GM12878 (cell line): ENCODE results near the gene LRIG2. TPM values are rescaled to one million over a fixed set of nuclear protein-coding genes. Genes with fewer than 3 reads are reported as not detected.
A peak's percentile ranks its signal among the peaks of the same experiment; 100 is the strongest.

Experiments
- CBX5 ChIP-seq: sonication (generic); IDR thresholded peaks from 2 replicates; pipeline ENCODE4 v1.6.1; 2016; ENCODE audit warnings: low read depth, moderate library complexity, mild to moderate bottlenecking, inconsistent platforms
- CREM ChIP-seq: IDR thresholded peaks from 2 replicates; pipeline ENCODE4 v1.6.1; 2014; ENCODE audit warnings: antibody characterized with exemption, low read depth
- E2F8 ChIP-seq: fragments of 450-650 bp; IDR thresholded peaks from 2 replicates; pipeline ENCODE4 v1.6.1; 2018; ENCODE audit warnings: mild to moderate bottlenecking, low read depth, moderate library complexity; ENCODE audit not compliant: partially characterized antibody
- FOXK2 ChIP-seq: fragments of 450-650 bp; IDR thresholded peaks from 2 replicates; pipeline ENCODE4 v1.6.1; 2017; ENCODE audit warnings: mild to moderate bottlenecking, moderate library complexity
- KDM1A ChIP-seq: fragments of 200-600 bp; sonication (generic); IDR thresholded peaks from 2 replicates; pipeline ENCODE4 v1.6.1; 2016; ENCODE audit warnings: borderline replicate concordance
- MEF2B ChIP-seq: fragments of 450-650 bp; IDR thresholded peaks from 2 replicates; pipeline ENCODE4 v1.6.1; 2018; ENCODE audit warnings: mild to moderate bottlenecking, moderate library complexity; ENCODE audit not compliant: partially characterized antibody, poor library complexity, severe bottlenecking
- NFYB ChIP-seq: IDR thresholded peaks from 2 replicates; pipeline ENCODE4 v1.6.1; 2011; ENCODE audit warnings: low read depth, mild to moderate bottlenecking, low read length, improper control_type of control experiment, moderate library complexity; ENCODE audit not compliant: insufficient read depth
- POLR2A ChIP-seq: IDR thresholded peaks from 2 replicates; pipeline ENCODE4 v1.6.1; 2011; ENCODE audit warnings: low read depth, mild to moderate bottlenecking, low read length
- RAD21 ChIP-seq: IDR thresholded peaks from 2 replicates; pipeline ENCODE4 v1.6.1; 2011; ENCODE audit warnings: mild to moderate bottlenecking, low read depth, low read length, moderate library complexity; ENCODE audit not compliant: insufficient read depth
- RELA ChIP-seq: fragments of 450-650 bp; IDR thresholded peaks from 2 replicates; pipeline ENCODE4 v1.8.0; 2014; ENCODE audit warnings: borderline replicate concordance; ENCODE audit not compliant: partially characterized antibody
- TARDBP ChIP-seq: IDR thresholded peaks from 2 replicates; pipeline ENCODE4 v1.6.1; 2016; ENCODE audit warnings: borderline replicate concordance
- ZNF384 ChIP-seq: IDR thresholded peaks from 2 replicates; pipeline ENCODE4 v1.6.1; 2012; ENCODE audit warnings: low read depth, mild to moderate bottlenecking, low read length, improper control_type of control experiment, borderline replicate concordance
- polyA plus RNA-seq, 11 experiments: library from polyadenylated mRNA; depleted of rRNA in 4 of 11; unstranded in 6 of 11; stranded (reverse) in 5 of 11; fragments of >200 nt; fragmentation: Nextera tagmentation in 4 of 11; fragmentation: Illumina TruSeq in 1 of 11; extraction: Ambion mirVana in 4 of 11; extraction: Trizol in 1 of 11; gene quantifications; 1 replicate in 1 of 11; 2 replicates in 10 of 11; pipeline versions ENCODE4 v1.2.1 to v1.2.3, GENCODE V29; 2011 to 2016; ENCODE audit warnings: inconsistent platforms in 2 of 11, missing spikeins in 2 of 11, low read depth in 1 of 11
- total RNA-seq, 4 experiments: library from RNA; depleted of rRNA in 3 of 4; stranded (reverse); fragments of >200 nt in 3 of 4; fragmentation: Illumina TruSeq in 1 of 4; extraction: Trizol in 1 of 4; gene quantifications; 2 replicates each; pipeline versions ENCODE4 v1.2.1 to v1.2.3, GENCODE V29; 2013 to 2021
- TF ChIP-seq, protein P1 (sequence below): IDR thresholded peaks from 2 replicates; pipeline ENCODE4 v1.6.1; 2012; ENCODE audit warnings: improper control_type of control experiment, low read depth, low read length; ENCODE audit not compliant: insufficient replicate concordance
- TF ChIP-seq, protein P2 (sequence below): fragments of 150-350 bp; IDR thresholded peaks from 2 replicates; pipeline ENCODE4 v1.6.1; 2014; ENCODE audit warnings: mild to moderate bottlenecking, low read depth, low read length
- TF ChIP-seq, protein P3 (sequence below), 3 experiments: IDR thresholded peaks in 2 of 3; conservative IDR thresholded peaks in 1 of 3; 2 replicates each; pipeline ENCODE4 v1.5.1; 2011; ENCODE audit warnings: low read depth in 3 of 3, low read length in 3 of 3, mild to moderate bottlenecking in 3 of 3, control low read depth in 2 of 3, moderate library complexity in 2 of 3, inconsistent platforms in 1 of 3, mixed read lengths in 1 of 3; ENCODE audit not compliant: control insufficient read depth in 2 of 3, insufficient read depth in 1 of 3; ENCODE audit errors: extremely low read depth in 1 of 3
- TF ChIP-seq, protein P4 (sequence below): IDR thresholded peaks from 2 replicates; pipeline ENCODE4 v1.6.1; 2012; ENCODE audit warnings: low read depth, low read length, improper control_type of control experiment

LRIG2 gene
- total and polyA plus RNA-seq, 10 of the 15 experiments (the other 5 are each of a cell fraction or from before 2014, with no cell fraction given), result 0.77 to 11.8 (median 5.1) TPM

GRCh38 chr1:113031171-113031933 lies 41.6 kb upstream of the LRIG2 start (continued):
- TF ChIP-seq, protein P1, sequence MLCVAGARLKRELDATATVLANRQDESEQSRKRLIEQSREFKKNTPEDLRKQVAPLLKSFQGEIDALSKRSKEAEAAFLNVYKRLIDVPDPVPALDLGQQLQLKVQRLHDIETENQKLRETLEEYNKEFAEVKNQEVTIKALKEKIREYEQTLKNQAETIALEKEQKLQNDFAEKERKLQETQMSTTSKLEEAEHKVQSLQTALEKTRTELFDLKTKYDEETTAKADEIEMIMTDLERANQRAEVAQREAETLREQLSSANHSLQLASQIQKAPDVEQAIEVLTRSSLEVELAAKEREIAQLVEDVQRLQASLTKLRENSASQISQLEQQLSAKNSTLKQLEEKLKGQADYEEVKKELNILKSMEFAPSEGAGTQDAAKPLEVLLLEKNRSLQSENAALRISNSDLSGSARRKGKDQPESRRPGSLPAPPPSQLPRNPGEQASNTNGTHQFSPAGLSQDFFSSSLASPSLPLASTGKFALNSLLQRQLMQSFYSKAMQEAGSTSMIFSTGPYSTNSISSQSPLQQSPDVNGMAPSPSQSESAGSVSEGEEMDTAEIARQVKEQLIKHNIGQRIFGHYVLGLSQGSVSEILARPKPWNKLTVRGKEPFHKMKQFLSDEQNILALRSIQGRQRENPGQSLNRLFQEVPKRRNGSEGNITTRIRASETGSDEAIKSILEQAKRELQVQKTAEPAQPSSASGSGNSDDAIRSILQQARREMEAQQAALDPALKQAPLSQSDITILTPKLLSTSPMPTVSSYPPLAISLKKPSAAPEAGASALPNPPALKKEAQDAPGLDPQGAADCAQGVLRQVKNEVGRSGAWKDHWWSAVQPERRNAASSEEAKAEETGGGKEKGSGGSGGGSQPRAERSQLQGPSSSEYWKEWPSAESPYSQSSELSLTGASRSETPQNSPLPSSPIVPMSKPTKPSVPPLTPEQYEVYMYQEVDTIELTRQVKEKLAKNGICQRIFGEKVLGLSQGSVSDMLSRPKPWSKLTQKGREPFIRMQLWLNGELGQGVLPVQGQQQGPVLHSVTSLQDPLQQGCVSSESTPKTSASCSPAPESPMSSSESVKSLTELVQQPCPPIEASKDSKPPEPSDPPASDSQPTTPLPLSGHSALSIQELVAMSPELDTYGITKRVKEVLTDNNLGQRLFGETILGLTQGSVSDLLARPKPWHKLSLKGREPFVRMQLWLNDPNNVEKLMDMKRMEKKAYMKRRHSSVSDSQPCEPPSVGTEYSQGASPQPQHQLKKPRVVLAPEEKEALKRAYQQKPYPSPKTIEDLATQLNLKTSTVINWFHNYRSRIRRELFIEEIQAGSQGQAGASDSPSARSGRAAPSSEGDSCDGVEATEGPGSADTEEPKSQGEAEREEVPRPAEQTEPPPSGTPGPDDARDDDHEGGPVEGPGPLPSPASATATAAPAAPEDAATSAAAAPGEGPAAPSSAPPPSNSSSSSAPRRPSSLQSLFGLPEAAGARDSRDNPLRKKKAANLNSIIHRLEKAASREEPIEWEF, result peak; percentile 50
- peak; percentile 71; the same call in 1 of the 2 replicates for TF ChIP-seq NFYB
- peak; percentile 87 for TF ChIP-seq ZNF384
- TF ChIP-seq RELA, result no peak
- TF ChIP-seq E2F8, result no peak
- no peak for TF ChIP-seq KDM1A
- TF ChIP-seq POLR2A, result no peak
- no peak for TF ChIP-seq CBX5
- TF ChIP-seq MEF2B, result peak; percentile 20
- TF ChIP-seq, protein P2, sequence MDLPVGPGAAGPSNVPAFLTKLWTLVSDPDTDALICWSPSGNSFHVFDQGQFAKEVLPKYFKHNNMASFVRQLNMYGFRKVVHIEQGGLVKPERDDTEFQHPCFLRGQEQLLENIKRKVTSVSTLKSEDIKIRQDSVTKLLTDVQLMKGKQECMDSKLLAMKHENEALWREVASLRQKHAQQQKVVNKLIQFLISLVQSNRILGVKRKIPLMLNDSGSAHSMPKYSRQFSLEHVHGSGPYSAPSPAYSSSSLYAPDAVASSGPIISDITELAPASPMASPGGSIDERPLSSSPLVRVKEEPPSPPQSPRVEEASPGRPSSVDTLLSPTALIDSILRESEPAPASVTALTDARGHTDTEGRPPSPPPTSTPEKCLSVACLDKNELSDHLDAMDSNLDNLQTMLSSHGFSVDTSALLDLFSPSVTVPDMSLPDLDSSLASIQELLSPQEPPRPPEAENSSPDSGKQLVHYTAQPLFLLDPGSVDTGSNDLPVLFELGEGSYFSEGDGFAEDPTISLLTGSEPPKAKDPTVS, result no peak
- TF ChIP-seq, protein P3, sequence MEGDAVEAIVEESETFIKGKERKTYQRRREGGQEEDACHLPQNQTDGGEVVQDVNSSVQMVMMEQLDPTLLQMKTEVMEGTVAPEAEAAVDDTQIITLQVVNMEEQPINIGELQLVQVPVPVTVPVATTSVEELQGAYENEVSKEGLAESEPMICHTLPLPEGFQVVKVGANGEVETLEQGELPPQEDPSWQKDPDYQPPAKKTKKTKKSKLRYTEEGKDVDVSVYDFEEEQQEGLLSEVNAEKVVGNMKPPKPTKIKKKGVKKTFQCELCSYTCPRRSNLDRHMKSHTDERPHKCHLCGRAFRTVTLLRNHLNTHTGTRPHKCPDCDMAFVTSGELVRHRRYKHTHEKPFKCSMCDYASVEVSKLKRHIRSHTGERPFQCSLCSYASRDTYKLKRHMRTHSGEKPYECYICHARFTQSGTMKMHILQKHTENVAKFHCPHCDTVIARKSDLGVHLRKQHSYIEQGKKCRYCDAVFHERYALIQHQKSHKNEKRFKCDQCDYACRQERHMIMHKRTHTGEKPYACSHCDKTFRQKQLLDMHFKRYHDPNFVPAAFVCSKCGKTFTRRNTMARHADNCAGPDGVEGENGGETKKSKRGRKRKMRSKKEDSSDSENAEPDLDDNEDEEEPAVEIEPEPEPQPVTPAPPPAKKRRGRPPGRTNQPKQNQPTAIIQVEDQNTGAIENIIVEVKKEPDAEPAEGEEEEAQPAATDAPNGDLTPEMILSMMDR (IDR thresholded peaks at IDR 0.05 in 2 of 3, conservative IDR thresholded peaks at IDR 0.05 in 1 of 3; ENCODE audit: control insufficient read depth in 2 of 3, extremely low read depth in 1 of 3, insufficient read depth in 1 of 3, low read depth in 3 of 3, low read length in 3 of 3), result no peak
- peak; percentile 89 for TF ChIP-seq CREM
- TF ChIP-seq, protein P4, sequence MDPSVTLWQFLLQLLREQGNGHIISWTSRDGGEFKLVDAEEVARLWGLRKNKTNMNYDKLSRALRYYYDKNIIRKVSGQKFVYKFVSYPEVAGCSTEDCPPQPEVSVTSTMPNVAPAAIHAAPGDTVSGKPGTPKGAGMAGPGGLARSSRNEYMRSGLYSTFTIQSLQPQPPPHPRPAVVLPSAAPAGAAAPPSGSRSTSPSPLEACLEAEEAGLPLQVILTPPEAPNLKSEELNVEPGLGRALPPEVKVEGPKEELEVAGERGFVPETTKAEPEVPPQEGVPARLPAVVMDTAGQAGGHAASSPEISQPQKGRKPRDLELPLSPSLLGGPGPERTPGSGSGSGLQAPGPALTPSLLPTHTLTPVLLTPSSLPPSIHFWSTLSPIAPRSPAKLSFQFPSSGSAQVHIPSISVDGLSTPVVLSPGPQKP, result no peak
- TF ChIP-seq RAD21, result no peak
- no peak for TF ChIP-seq TARDBP
- TF ChIP-seq FOXK2, result no peak
